Astrocyte of the spinal cord (primary cell): ENCODE measurements around the gene CLCN4.

Experiments used
- DNase-seq: peaks from one replicate; pipeline ENCODE4 v3.0.0; 2011; ENCODE audit warnings: low read depth, low spot score
- H3K4me3 ChIP-seq: 2 replicates; pipeline ENCODE4 v1.5.1; 2011; ENCODE audit warnings: low read depth, mild to moderate bottlenecking, low read length, moderate library complexity
- CTCF ChIP-seq: IDR thresholded peaks from 2 replicates; pipeline ENCODE4 v1.5.1; 2012; ENCODE audit warnings: low read depth, mild to moderate bottlenecking, low read length, inconsistent platforms
- in situ Hi-C: cut with HindIII; loops from 2 replicates; pipeline ENCODE4 v1.10.0; 2017; ENCODE audit warnings: low sequenced_read_pairs

The CLCN4 gene

DNA sequence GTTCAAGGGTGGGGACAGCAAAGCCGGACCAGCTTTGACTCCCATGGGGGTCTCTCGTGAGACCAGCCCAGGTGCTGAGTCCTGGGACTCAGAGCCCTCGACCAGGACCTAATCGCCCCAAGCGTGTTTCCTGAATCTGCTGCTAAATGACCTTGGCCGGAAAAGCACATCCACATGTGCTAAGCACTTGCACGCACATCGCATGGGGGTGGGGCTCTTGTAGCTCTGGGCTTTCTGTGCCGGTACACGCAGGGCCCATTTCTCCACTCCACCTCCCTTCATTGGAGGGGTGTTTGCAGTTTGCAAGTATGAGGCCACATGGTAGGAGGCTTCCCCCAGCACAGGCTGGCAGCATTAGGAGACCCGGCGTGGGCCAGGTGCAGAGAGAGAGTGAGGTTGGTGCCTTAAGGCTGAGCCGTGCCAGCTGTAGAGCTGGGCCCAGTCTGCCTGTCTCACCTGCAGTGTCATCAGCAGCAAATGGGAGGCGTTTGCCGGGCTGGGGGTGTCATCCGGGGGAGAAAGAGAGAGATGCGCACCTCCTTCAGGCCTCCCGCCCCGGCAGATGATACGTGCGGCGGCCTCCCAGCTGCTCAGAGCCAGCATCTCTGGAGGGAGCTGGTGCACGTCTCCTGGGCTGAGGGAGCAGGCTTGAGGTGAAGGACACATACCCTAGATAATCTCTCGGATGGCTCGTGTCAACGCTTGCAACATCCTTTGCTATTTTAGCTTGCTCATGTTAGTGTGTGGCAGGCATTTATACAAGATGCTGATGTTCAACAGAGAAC is 45.2 kb upstream of the CLCN4 start:
- in situ Hi-C loops = no loop called here
- DNase-seq = no peak
- TF ChIP-seq CTCF = no peak
- no peak overlapping the region for H3K4me3 ChIP-seq

GRCh38 chrX:10112510-10112909 is 44.3 kb upstream of the CLCN4 start:
- no peak overlapping the region for H3K4me3 ChIP-seq
- TF ChIP-seq CTCF = no peak
- in situ Hi-C loops = no loop called here
- no peak for DNase-seq

DNA sequence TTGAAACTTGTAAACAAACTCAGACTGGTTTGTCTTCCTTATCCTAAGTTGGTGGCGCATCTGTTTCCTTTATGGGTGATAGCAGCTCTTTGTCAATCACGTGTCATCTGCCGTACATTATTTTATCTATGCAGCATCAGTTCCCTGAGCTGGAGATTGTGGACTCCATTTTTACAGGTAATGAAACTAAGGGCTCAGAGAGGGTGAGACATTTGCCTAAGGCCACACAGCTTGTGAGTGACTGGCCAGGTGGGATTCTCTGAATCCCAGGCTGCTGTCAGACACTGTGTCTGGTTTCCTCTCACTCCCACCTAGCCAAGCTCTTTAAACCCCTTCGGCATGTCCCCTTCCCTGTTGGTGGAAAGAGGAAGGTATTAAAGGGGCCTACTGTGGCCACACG is 41.7 kb upstream of the CLCN4 start:
- in situ Hi-C loops = no loop called here
- no peak overlapping the region for H3K4me3 ChIP-seq
- DNase-seq = no peak
- no peak for TF ChIP-seq CTCF

DNA sequence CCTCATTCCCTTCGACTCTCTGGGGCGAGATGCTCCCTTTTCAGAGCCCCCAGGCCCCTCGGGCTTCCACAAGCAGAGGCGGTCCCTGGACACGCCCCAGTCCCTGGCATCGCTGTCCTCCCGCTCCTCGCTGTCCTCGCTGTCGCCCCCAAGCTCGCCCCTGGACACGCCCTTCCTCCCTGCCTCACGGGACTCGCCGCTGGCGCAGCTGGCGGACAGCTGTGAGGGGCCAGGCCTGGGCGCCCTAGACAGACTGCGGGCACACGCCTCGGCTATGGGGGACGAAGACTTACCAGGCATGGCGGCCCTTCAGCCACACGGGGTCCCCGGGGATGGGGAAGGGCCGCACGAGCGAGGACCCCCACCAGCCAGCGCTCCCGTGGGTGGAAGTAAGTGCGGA is 39.5 kb upstream of the CLCN4 start:
- H3K4me3 ChIP-seq = no peak overlapping the region
- no peak for TF ChIP-seq CTCF
- DNase-seq = no peak
- in situ Hi-C loops = no loop called here

- TF ChIP-seq CTCF = no peak
- no peak overlapping the region for H3K4me3 ChIP-seq
- no peak for DNase-seq
- in situ Hi-C loops = no loop called here
These were observed 38.9 kb upstream of the CLCN4 start for GRCh38 chrX:10117864-10118377.

DNA sequence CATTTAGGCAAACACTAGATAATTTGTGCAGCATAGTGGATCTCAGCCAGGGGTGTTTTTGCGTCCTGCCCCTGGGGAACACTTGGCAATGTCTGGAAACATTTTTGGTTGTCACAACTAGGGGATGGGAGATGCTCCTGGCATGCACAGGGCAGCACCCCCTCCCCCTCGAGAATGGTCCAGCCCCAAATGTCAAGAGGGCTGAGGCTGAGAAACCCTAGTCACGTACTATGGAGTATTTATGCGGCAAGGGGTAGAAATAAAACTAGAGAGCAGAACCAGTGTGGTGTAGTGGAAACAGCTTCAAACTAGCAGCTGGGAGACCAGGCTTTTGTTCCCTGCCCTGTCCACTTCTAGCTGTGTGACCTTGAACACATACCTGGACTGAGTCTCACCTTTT is 38.2 kb upstream of the CLCN4 start:
- H3K4me3 ChIP-seq = no peak overlapping the region
- in situ Hi-C loops = no loop called here
- no peak for TF ChIP-seq CTCF
- DNase-seq = no peak
